Upper lobe of left lung (tissue), 4 donors: Measurements from ENCODE around the gene KRT76.

ENCODE experiments used
- CTCF ChIP-seq, 6 experiments: fragments of 450-650 bp in 4 of 6; fragments of 200-600 bp in 2 of 6; sonication (generic) in 2 of 6; IDR thresholded peaks; one replicate each; pipeline ENCODE4 v1.5.1; 2016 to 2019; ENCODE audit warnings: antibody characterized with exemption in 6 of 6
- EP300 ChIP-seq, 4 donors: sonication (generic); formaldehyde crosslinking; IDR thresholded peaks; one replicate each; pipeline ENCODE4 v1.5.1; 2017; ENCODE audit warnings: antibody characterized with exemption in 4 of 4, control low read depth in 2 of 4
- POLR2A ChIP-seq, 4 donors: fragments of 450-650 bp; IDR thresholded peaks; one replicate each; pipeline ENCODE4 v1.5.1; 2016 to 2017; ENCODE audit warnings: antibody characterized with exemption in 4 of 4, mild to moderate bottlenecking in 2 of 4
- POLR2AphosphoS5 ChIP-seq, 2 donors: sonication (generic); formaldehyde crosslinking; IDR thresholded peaks; one replicate each; pipeline ENCODE4 v1.5.1; 2017; ENCODE audit warnings: antibody characterized with exemption in 2 of 2

DNA sequence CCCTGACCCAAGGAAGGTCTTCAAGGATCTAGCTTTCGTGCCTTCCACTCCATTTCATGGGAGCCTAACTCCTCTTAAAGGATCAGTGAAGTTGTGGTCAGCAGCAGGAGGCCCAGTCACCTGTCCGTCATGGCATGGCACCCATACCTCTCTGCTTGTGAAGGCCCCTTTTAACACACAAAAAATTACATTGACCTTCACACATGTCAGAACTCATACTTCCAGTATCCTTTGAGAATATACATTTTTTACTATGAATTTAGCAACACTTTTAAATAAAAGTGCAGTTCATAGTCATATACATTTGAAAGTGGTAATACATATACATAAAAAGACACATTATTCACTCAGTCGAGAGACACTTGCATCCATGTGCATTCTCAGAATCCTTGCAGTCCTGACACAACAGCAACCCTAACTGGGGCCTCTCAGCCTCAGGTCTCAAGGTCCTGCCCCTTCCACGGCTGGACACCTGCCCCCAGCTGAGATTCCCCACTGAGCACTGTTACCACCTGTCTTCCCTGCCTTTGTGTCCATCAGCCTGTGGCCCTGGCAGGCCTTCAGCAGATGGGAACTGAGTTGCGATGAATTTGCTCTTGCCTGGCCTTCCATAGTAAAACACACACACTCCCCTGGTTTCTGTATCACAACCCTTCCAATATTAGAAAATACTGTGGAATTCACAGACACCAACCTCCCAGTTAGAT lies 22.5 kb upstream of the KRT76 start:
- TF ChIP-seq POLR2AphosphoS5 (IDR thresholded peaks at IDR 0.05), result no peak
- no peak for TF ChIP-seq CTCF (IDR thresholded peaks at IDR 0.05)
- TF ChIP-seq POLR2A (IDR thresholded peaks at IDR 0.05), result no peak
- no peak for TF ChIP-seq EP300 (IDR thresholded peaks at IDR 0.05)
